Measurements from ENCODE around the gene STX1B.

Gene STX1B

GRCh38 chr16:30992931-30993816 is 17.3 kb downstream of the STX1B start:
- no peak for DNase-seq

GRCh38 chr16:30992276-30992780 is 18.1 kb downstream of the STX1B start:
- DNase-seq, result no peak

GRCh38 chr16:30991052-30991451 is 19.4 kb downstream of the STX1B start:
- no peak for DNase-seq

GRCh38 chr16:30990105-30990504 is 20.3 kb downstream of the STX1B start:
- DNase-seq, result no peak

- DNase-seq, result no peak
These were observed 20.9 kb downstream of the STX1B start for GRCh38 chr16:30989469-30990047.

- DNase-seq, result no peak
These were observed 22.8 kb downstream of the STX1B start for GRCh38 chr16:30987581-30988190.

GRCh38 chr16:30986129-30986991 is 24.1 kb downstream of the STX1B start:
- no peak for DNase-seq

- peak; percentile 42 for DNase-seq
These were observed 24.9 kb downstream of the STX1B start for GRCh38 chr16:30985401-30986128.

GRCh38 chr16:30984669-30985400 is 25.6 kb downstream of the STX1B start, which contains the start of gene HSD3B7:
TSS of gene HSD3B7 (plus strand) at chr16:30985207. CDS start at chr16:30985659, 452 bp downstream.
- peak; percentile 91 for DNase-seq

GRCh38 chr16:30983898-30984610 is 26.4 kb downstream of the STX1B start:
- no peak for DNase-seq

GRCh38 chr16:30983289-30983889 is 27.0 kb downstream of the STX1B start:
- DNase-seq, result no peak

- no peak for DNase-seq
These were observed 27.7 kb downstream of the STX1B start for GRCh38 chr16:30982548-30983288.

- DNase-seq, result no peak
These were observed 29.5 kb downstream of the STX1B start for GRCh38 chr16:30980959-30981358.

GRCh38 chr16:30980434-30980833 is 30.0 kb downstream of the STX1B start:
- DNase-seq, result no peak

- DNase-seq, result no peak
These were observed 30.4 kb downstream of the STX1B start for GRCh38 chr16:30980023-30980371.

- no peak for DNase-seq
These were observed 31.0 kb downstream of the STX1B start for GRCh38 chr16:30979170-30980022.

- DNase-seq, result no peak
These were observed 32.9 kb downstream of the STX1B start for GRCh38 chr16:30977502-30977901.

GRCh38 chr16:30976486-30976885 is 34.0 kb downstream of the STX1B start:
- no peak for DNase-seq

Data from eye (tissue), 1 donor.